Epithelial cell of proximal tubule (primary cell): Measurements from ENCODE around the gene PRCC. TPM values are rescaled to one million over a fixed set of nuclear protein-coding genes. Genes with fewer than 3 reads are reported as not detected.
A peak's percentile ranks its signal among the peaks of the same experiment; 100 is the strongest.

Source experiments
- DNase-seq: peaks from one replicate; pipeline ENCODE4 v3.0.0-alpha.2; 2011; ENCODE audit warnings: low read depth
- H3K4me3 ChIP-seq: 2 replicates; pipeline ENCODE4 v1.5.1; 2011; ENCODE audit warnings: low read depth, mild to moderate bottlenecking, low read length
- CTCF ChIP-seq: conservative IDR thresholded peaks from 2 replicates; pipeline ENCODE4 v1.5.1; 2012; ENCODE audit warnings: low read depth, mild to moderate bottlenecking, low read length
- total RNA-seq: library from RNA; depleted of rRNA; stranded (reverse); fragments of >200 nt; gene quantifications from 2 replicates; pipeline ENCODE4 v1.2.3, GENCODE V29; 2015

Gene PRCC
- total RNA-seq, 1 donor from 2014 or later = 49.5 TPM

GRCh38 chr1:156727926-156728598 is 39.3 kb upstream of the PRCC start, which contains the start of gene METTL25B:
TSS of gene METTL25B (plus strand) at chr1:156728469. CDS start at chr1:156729105, 636 bp downstream.
- H3K4me3 ChIP-seq = peak within 1 kb of the TSS; percentile 100
- no peak for DNase-seq
- TF ChIP-seq CTCF = no peak

DNA sequence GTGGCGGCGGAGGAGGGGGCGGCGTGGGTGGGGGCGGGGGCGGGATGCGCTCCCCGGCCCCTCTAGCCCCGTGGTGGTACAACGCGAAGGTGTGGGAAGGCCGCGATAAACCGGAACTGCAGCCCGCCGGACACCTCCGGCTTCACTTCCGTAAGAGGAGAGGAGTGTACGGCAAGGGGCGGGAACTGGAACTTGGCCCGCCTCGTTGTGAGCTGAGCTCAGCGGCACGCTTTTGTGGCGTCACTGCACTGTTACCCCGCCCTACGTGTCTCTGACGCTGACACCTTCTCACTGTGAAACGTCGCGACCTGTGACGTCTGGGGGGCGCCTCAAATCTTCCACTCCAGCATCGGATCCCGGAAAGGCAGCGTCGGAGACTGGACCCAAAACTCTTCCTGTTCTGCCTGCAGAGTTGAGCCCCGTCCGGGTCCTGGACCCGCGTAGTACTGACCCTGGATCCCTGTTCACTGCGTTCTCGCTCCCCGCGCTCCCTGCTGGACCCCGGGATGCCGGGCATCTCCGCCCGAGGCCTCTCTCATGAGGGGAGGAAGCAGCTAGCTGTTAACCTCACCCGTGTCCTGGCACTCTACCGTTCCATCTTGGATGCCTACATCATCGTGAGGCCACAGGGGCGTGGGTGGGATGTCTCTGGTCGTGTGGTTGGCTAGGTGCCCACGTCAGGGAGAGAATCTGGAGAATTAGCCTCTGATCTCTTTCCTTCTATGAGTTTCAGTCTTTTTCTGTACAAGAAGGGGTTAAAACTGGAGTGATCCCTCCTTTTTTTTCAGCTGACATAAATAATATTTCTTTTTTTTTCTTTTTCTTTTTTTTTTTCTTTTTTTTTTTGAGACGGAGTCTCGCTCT is 38.5 kb upstream of the PRCC start, which contains the start of gene ISG20L2:
Gene ISG20L2 (minus strand): TSS at position 168 of the 864 bp plus-strand sequence. CDS start 1,114 bp downstream, outside the sequence.
- TF ChIP-seq CTCF = no peak
- H3K4me3 ChIP-seq = peak within 1 kb of the TSS; percentile 100
- DNase-seq = no peak

DNA sequence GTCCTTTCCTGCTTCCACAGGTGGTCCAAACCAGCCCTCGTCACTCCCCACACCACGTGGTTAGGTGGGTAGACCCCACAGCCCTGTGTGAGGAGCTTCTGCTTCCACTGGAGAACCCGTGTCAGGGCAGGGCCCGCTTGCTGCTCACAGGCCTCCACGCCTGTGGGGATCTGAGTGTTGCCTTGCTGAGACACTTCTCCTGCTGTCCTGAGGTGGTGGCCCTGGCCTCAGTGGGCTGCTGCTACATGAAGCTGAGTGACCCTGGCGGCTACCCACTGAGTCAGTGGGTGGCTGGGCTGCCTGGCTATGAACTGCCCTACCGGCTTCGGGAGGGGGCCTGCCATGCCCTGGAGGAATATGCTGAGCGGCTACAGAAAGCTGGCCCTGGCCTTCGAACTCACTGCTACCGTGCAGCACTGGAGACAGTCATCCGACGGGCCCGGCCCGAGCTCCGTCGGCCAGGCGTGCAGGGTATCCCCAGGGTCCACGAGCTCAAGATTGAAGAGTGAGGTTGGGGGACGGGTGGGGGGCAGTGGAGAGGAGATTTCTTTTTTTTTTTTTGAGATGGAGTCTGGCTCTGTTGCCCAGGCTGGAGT is 33.2 kb upstream of the PRCC start:
- DNase-seq = no peak
- TF ChIP-seq CTCF = no peak
- H3K4me3 ChIP-seq = no peak overlapping the region

- no peak overlapping the region for H3K4me3 ChIP-seq
- DNase-seq = no peak
- TF ChIP-seq CTCF = no peak
These were observed 28.9 kb upstream of the PRCC start for GRCh38 chr1:156738407-156738806.

DNA sequence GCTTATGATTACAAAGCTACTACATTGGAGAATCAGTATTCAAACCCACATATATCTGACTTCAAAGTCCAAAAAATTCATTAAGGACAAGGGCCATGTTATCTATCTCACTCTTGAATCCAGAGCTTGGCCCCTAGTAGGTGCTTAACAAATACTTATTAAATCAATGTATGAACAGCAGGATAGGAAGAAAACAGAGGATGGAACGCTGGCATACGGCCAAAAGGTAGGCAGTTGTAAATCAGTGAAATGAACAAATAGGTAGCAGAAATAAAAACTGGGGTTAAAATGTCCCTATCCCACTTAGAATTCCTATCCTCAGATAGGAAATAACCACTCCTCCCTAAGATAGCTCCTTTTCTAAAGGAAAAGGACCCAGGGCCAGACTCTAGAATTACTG is 28.4 kb upstream of the PRCC start:
- TF ChIP-seq CTCF = no peak

DNA sequence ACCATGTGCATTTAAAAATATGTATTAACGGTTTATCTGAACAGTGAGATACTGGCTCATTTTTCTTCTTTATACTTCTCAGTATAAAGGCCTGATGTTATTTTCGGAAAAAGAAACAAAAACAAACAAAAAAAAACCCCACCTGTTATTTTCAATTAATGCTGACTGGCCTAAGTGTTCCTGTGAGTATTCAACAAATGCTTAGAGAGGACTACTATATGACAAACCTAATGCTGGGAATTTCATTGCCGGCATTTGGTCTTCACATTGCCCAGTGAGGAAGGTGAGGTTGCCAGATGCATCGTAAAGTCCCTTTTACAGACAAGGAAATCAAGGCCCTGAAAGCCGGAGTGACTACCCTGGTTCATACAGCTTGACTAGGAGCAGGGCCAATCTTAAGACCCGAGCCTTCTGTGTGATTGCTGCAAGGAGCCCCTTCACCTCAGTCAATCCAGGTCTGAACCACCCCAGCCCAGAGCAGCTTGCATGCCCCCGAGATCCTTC is 27.0 kb upstream of the PRCC start:
- no peak for DNase-seq
- peak overlapping the region; percentile 85 for H3K4me3 ChIP-seq
- no peak for TF ChIP-seq CTCF

More for the DNA sequence above, 28.4 kb upstream of the PRCC start:
- no peak for DNase-seq
- no peak overlapping the region for H3K4me3 ChIP-seq
